Measurements from ENCODE around the gene PXK. TPM values are rescaled to one million over a fixed set of nuclear protein-coding genes. Genes with fewer than 3 reads are reported as not detected.

PXK gene
- total RNA-seq, 1 donor from 2014 or later, result 5.4 TPM

DNA sequence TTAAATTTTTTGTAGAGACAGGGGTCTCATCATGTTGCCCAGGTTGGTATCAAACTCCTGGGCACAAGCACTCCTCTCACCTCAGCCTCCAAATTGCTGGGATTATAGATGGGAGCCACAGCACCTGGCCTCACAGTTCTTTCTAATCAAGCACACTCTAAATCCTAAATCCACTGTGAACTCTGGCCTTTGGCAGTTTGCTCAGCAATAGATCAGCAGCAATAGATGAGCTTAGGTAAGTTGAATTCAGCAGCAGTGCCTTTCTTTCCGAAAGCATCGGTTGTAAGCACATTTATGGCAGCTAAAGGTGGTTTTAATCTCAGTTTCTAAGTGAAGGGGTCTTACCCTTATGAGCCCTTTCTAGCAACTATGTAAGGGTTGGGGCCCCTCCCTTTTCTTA, 84.4 kb downstream of the PXK start:
- H3K27ac Mint-ChIP-seq (ENCODE audit: unreplicated experiment), result no peak overlapping the region
- peaks cover 5% of the 10 kb centered on the region for H3K4me1 Mint-ChIP-seq
- no peaks in the 10 kb centered on the region for H3K27me3 Mint-ChIP-seq (ENCODE audit: low read depth)
- peaks cover 3% of the 10 kb centered on the region for H3K36me3 Mint-ChIP-seq (ENCODE audit: low read depth)
- no peak overlapping the region for H3K4me3 Mint-ChIP-seq
- H3K9me3 Mint-ChIP-seq, result no peaks in the 10 kb centered on the region
- TF ChIP-seq, protein P1, sequence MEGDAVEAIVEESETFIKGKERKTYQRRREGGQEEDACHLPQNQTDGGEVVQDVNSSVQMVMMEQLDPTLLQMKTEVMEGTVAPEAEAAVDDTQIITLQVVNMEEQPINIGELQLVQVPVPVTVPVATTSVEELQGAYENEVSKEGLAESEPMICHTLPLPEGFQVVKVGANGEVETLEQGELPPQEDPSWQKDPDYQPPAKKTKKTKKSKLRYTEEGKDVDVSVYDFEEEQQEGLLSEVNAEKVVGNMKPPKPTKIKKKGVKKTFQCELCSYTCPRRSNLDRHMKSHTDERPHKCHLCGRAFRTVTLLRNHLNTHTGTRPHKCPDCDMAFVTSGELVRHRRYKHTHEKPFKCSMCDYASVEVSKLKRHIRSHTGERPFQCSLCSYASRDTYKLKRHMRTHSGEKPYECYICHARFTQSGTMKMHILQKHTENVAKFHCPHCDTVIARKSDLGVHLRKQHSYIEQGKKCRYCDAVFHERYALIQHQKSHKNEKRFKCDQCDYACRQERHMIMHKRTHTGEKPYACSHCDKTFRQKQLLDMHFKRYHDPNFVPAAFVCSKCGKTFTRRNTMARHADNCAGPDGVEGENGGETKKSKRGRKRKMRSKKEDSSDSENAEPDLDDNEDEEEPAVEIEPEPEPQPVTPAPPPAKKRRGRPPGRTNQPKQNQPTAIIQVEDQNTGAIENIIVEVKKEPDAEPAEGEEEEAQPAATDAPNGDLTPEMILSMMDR (conservative IDR thresholded peaks at IDR 0.05), result no peak
- no peak for DNase-seq (ENCODE audit: low read depth, low spot score)

DNA sequence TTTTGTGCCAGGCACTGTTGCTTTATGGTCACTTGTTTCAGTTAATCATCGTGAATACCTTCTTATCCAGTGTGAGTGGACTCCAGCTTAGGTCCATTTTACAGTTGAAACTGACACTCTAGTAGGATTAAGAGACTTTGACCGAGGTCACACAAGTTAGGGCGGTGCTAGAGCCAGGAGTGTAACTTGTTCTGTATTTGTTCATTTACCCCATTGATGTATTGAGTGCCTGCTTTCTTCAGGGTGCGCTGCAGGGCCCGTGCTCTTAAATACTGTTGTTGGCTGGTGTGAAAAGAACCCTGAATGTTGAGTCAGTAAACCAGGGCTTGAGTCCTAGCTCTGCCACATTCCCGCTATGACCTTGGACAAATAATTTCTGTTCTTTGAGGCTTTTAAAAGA, 85.5 kb downstream of the PXK start:
- Mint-ChIP-seq H3K9me3 (no peaks in the 10 kb centered on the region), H3K27me3 (ENCODE audit: low read depth) (no peaks in the 10 kb centered on the region), H3K4me3 (no peak overlapping the region), H3K4me1 (peaks cover 5% of the 10 kb centered on the region), H3K27ac (ENCODE audit: unreplicated experiment) (no peak overlapping the region), H3K36me3 (ENCODE audit: low read depth) (peaks cover 6% of the 10 kb centered on the region)
- no peak for DNase-seq (ENCODE audit: low read depth, low spot score)
- TF ChIP-seq, protein P1 (conservative IDR thresholded peaks at IDR 0.05), result no peak

GRCh38 chr3:58419780-58420507, 87.3 kb downstream of the PXK start:
- H3K27ac Mint-ChIP-seq (ENCODE audit: unreplicated experiment), result peak overlapping the region; percentile 40
- peaks cover 7% of the 10 kb centered on the region for H3K36me3 Mint-ChIP-seq (ENCODE audit: low read depth)
- TF ChIP-seq, protein P1 (conservative IDR thresholded peaks at IDR 0.05), result no peak

GRCh38 chr3:58421004-58421403, 88.3 kb downstream of the PXK start:
- DNase-seq (ENCODE audit: low read depth, low spot score), result no peak
- H3K4me3 Mint-ChIP-seq, result no peak overlapping the region

More at GRCh38 chr3:58419780-58420507, 87.3 kb downstream of the PXK start:
- Mint-ChIP-seq H3K4me3 (no peak overlapping the region), H3K9me3 (no peaks in the 10 kb centered on the region), H3K4me1 (no peaks in the 10 kb centered on the region), H3K27me3 (ENCODE audit: low read depth) (no peaks in the 10 kb centered on the region)
- DNase-seq (ENCODE audit: low read depth, low spot score), result no peak

DNA sequence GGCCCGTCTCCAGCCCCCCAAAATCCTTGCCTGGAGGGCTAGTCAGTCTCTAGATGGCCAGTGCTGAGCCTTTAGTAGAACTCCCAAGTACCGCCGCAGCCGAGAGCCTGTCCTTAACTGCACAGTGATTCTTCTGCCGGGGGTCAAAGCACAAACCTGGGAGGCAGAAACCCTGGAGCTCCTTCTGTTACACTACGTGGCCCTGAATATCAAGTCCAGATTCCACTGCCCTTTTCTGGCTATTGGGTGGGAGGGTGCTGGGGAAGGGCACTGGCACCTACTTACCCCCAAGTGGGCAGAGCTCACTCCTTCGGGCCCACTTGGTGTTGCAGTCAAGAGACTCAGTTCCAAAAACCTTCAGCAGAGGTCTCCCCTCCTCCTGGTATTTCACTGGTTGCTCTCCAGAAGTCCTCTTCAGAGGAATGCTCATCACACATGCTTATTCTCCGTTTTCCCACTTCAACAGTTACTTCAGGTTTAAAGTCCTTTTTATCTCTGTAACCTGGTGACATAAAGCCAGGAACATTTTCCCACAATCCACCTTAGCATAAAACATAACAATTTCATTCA, 90.1 kb downstream of the PXK start:
- TF ChIP-seq, protein P1 (conservative IDR thresholded peaks at IDR 0.05), result peak; percentile 25

More at GRCh38 chr3:58421004-58421403, 88.3 kb downstream of the PXK start:
- Mint-ChIP-seq H3K36me3 (ENCODE audit: low read depth) (peaks cover 7% of the 10 kb centered on the region), H3K27ac (ENCODE audit: unreplicated experiment) (no peak overlapping the region), H3K9me3 (no peaks in the 10 kb centered on the region), H3K4me1 (no peaks in the 10 kb centered on the region), H3K27me3 (ENCODE audit: low read depth) (no peaks in the 10 kb centered on the region)
- TF ChIP-seq, protein P1 (conservative IDR thresholded peaks at IDR 0.05), result no peak

More for the DNA sequence above, 90.1 kb downstream of the PXK start:
- Mint-ChIP-seq H3K4me3 (no peak overlapping the region), H3K27ac (ENCODE audit: unreplicated experiment) (no peak overlapping the region), H3K27me3 (ENCODE audit: low read depth) (no peaks in the 10 kb centered on the region), H3K9me3 (no peaks in the 10 kb centered on the region), H3K36me3 (ENCODE audit: low read depth) (peaks cover 8% of the 10 kb centered on the region), H3K4me1 (no peaks in the 10 kb centered on the region)
- no peak for DNase-seq (ENCODE audit: low read depth, low spot score)
